Effector memory CD4-positive, alpha-beta T cell (primary cell): Measurements from ENCODE around the gene CHRNB4.
"Not testable (repeated sequence)": the region's sequence is repeated elsewhere in the genome, so short reads cannot be mapped to it uniquely, and the experiment has no call there.

Source experiments
- DNase-seq, 3 donors: peaks; one replicate each; pipeline ENCODE4 v3.0.0-alpha.2; 2020
- H3K27ac ChIP-seq: 2 replicates; pipeline ENCODE4 v1.7.0; 2013; ENCODE audit warnings: mild to moderate bottlenecking, low read length, moderate library complexity; ENCODE audit not compliant: insufficient read depth, poor library complexity, severe bottlenecking
- H3K27me3 ChIP-seq: replicated peaks from 2 replicates; pipeline ENCODE4 v1.7.0; 2013; ENCODE audit warnings: mild to moderate bottlenecking, low read length; ENCODE audit not compliant: insufficient read depth, control insufficient read depth, poor library complexity, severe bottlenecking
- H3K36me3 ChIP-seq: 2 replicates; pipeline ENCODE4 v1.7.0; 2013; ENCODE audit warnings: mild to moderate bottlenecking, low read length, moderate library complexity; ENCODE audit not compliant: control insufficient read depth, insufficient read depth
- H3K4me1 ChIP-seq: 2 replicates; pipeline ENCODE4 v1.7.0; 2013; ENCODE audit warnings: low read length, mild to moderate bottlenecking; ENCODE audit not compliant: control insufficient read depth, insufficient read depth, poor library complexity, severe bottlenecking
- H3K4me3 ChIP-seq: 2 replicates; pipeline ENCODE4 v1.7.0; 2013; ENCODE audit warnings: low read length, low read depth, mild to moderate bottlenecking; ENCODE audit not compliant: insufficient read depth, poor library complexity, severe bottlenecking
- H3K9me3 ChIP-seq: 2 replicates; pipeline ENCODE4 v1.7.0; 2013; ENCODE audit warnings: mild to moderate bottlenecking, low read length, moderate library complexity; ENCODE audit not compliant: control insufficient read depth

Gene CHRNB4

GRCh38 chr15:78617516-78617915 is 23.5 kb downstream of the CHRNB4 start:
- Histone ChIP-seq H3K4me1 (peaks cover 7% of the 10 kb centered on the region), H3K9me3 (no peaks in the 10 kb centered on the region), H3K27me3 (peaks cover 24% of the 10 kb centered on the region), H3K4me3 (no peak overlapping the region), H3K27ac (no peak overlapping the region), H3K36me3 (no peaks in the 10 kb centered on the region)
- DNase-seq = no peak

- H3K27me3 ChIP-seq = peaks cover 24% of the 10 kb centered on the region
- H3K9me3 ChIP-seq = no peaks in the 10 kb centered on the region
- H3K4me1 ChIP-seq = peaks cover 7% of the 10 kb centered on the region
- H3K36me3 ChIP-seq = no peaks in the 10 kb centered on the region
- DNase-seq = no peak
- no peak overlapping the region for H3K27ac ChIP-seq
- H3K4me3 ChIP-seq = no peak overlapping the region
Measured at GRCh38 chr15:78617076-78617475, 23.9 kb downstream of the CHRNB4 start.

GRCh38 chr15:78616506-78616905 is 24.5 kb downstream of the CHRNB4 start:
- H3K36me3 ChIP-seq = no peaks in the 10 kb centered on the region
- no peak overlapping the region for H3K4me3 ChIP-seq
- DNase-seq = no peak
- peaks cover 24% of the 10 kb centered on the region for H3K27me3 ChIP-seq
- H3K4me1 ChIP-seq = peaks cover 7% of the 10 kb centered on the region
- H3K27ac ChIP-seq = no peak overlapping the region
- H3K9me3 ChIP-seq = no peaks in the 10 kb centered on the region

GRCh38 chr15:78615151-78615589 is 25.8 kb downstream of the CHRNB4 start:
- Histone ChIP-seq H3K27me3 (peaks cover 16% of the 10 kb centered on the region), H3K36me3 (no peaks in the 10 kb centered on the region), H3K27ac (no peak overlapping the region), H3K9me3 (no peaks in the 10 kb centered on the region), H3K4me1 (peaks cover 2% of the 10 kb centered on the region), H3K4me3 (no peak overlapping the region)
- DNase-seq = no peak

- no peaks in the 10 kb centered on the region for H3K4me1 ChIP-seq
- no peak overlapping the region for H3K4me3 ChIP-seq
- no peaks in the 10 kb centered on the region for H3K36me3 ChIP-seq
- no peak overlapping the region for H3K27ac ChIP-seq
- H3K27me3 ChIP-seq = peaks cover 7% of the 10 kb centered on the region
- no peaks in the 10 kb centered on the region for H3K9me3 ChIP-seq
- DNase-seq = no peak
Measured at GRCh38 chr15:78614021-78614420, 27.0 kb downstream of the CHRNB4 start.

- DNase-seq, H3K36me3 ChIP-seq: not testable (repeated sequence)
Measured at GRCh38 chr15:78609551-78609950, 31.5 kb downstream of the CHRNB4 start.

GRCh38 chr15:78605680-78606079 is 35.3 kb downstream of the CHRNB4 start:
- no peak for DNase-seq
- no peak overlapping the region for H3K27ac ChIP-seq

More at GRCh38 chr15:78609551-78609950, 31.5 kb downstream of the CHRNB4 start:
- H3K4me3 ChIP-seq, H3K27me3 ChIP-seq, H3K4me1 ChIP-seq, H3K27ac ChIP-seq, H3K9me3 ChIP-seq: not testable (repeated sequence)

GRCh38 chr15:78605201-78605600 is 35.8 kb downstream of the CHRNB4 start:
- DNase-seq = no peak
- Histone ChIP-seq H3K27me3 (peaks cover 7% of the 10 kb centered on the region), H3K4me1 (no peaks in the 10 kb centered on the region), H3K36me3 (no peaks in the 10 kb centered on the region), H3K27ac (no peak overlapping the region), H3K9me3 (no peaks in the 10 kb centered on the region), H3K4me3 (no peak overlapping the region)

More at GRCh38 chr15:78605680-78606079, 35.3 kb downstream of the CHRNB4 start:
- Histone ChIP-seq H3K4me3 (no peak overlapping the region), H3K27me3 (peaks cover 7% of the 10 kb centered on the region), H3K36me3 (no peaks in the 10 kb centered on the region), H3K4me1 (no peaks in the 10 kb centered on the region), H3K9me3 (no peaks in the 10 kb centered on the region)

GRCh38 chr15:78604420-78604819 is 36.6 kb downstream of the CHRNB4 start:
- no peaks in the 10 kb centered on the region for H3K36me3 ChIP-seq
- no peak for DNase-seq
- H3K9me3 ChIP-seq = no peaks in the 10 kb centered on the region
- no peak overlapping the region for H3K27ac ChIP-seq
- no peak overlapping the region for H3K4me3 ChIP-seq
- H3K27me3 ChIP-seq = peaks cover 7% of the 10 kb centered on the region
- no peaks in the 10 kb centered on the region for H3K4me1 ChIP-seq

GRCh38 chr15:78603467-78603866 is 37.5 kb downstream of the CHRNB4 start:
- no peak for DNase-seq
- H3K27me3 ChIP-seq = peaks cover 7% of the 10 kb centered on the region
- no peaks in the 10 kb centered on the region for H3K36me3 ChIP-seq
- no peaks in the 10 kb centered on the region for H3K4me1 ChIP-seq
- H3K27ac ChIP-seq = no peak overlapping the region
- no peak overlapping the region for H3K4me3 ChIP-seq
- H3K9me3 ChIP-seq = no peaks in the 10 kb centered on the region

GRCh38 chr15:78599189-78599588 is 41.8 kb downstream of the CHRNB4 start:
- H3K4me3 ChIP-seq = no peak overlapping the region
- no peak overlapping the region for H3K27ac ChIP-seq
- no peak for DNase-seq
- H3K36me3 ChIP-seq = no peaks in the 10 kb centered on the region
- peaks cover 7% of the 10 kb centered on the region for H3K27me3 ChIP-seq
- H3K9me3 ChIP-seq = no peaks in the 10 kb centered on the region
- H3K4me1 ChIP-seq = no peaks in the 10 kb centered on the region
